RWPE2 (cell line): ENCODE results near the gene BABAM2.

Experiments used
- ATAC-seq: fragments of 200-7000 bp; cut with Tn5 transposase; 3 replicates; pipeline ENCODE4 v1.9.1; 2021; ENCODE audit warnings: low read depth
- DNase-seq: peaks from one replicate; pipeline ENCODE4 v3.0.0-alpha.2; 2020; ENCODE audit warnings: low spot score
- H3K27ac ChIP-seq: fragments of 450-650 bp; 2 replicates; pipeline ENCODE4 v1.5.1; 2017; ENCODE audit warnings: mild to moderate bottlenecking; ENCODE audit not compliant: poor library complexity, severe bottlenecking
- H3K27me3 ChIP-seq: fragments of 250-450 bp; sonication (Bioruptor Pico); 2 replicates; pipeline ENCODE4 v1.5.1; 2021; ENCODE audit warnings: mild to moderate bottlenecking, moderate library complexity; ENCODE audit not compliant: insufficient read depth, poor library complexity, severe bottlenecking
- H3K36me3 ChIP-seq: fragments of 250-450 bp; sonication (Bioruptor Pico); 2 replicates; pipeline ENCODE4 v1.5.1; 2020; ENCODE audit warnings: low read depth, mild to moderate bottlenecking, moderate library complexity
- H3K4me1 ChIP-seq: fragments of 250-450 bp; sonication (Bioruptor Pico); 2 replicates; pipeline ENCODE4 v1.5.1; 2021; ENCODE audit warnings: mild to moderate bottlenecking, moderate library complexity; ENCODE audit not compliant: insufficient read depth, poor library complexity, severe bottlenecking
- H3K4me3 ChIP-seq: fragments of 250-450 bp; sonication (Bioruptor Pico); 2 replicates; pipeline ENCODE4 v1.5.1; 2021; ENCODE audit warnings: mild to moderate bottlenecking, moderate library complexity; ENCODE audit not compliant: severe bottlenecking
- H3K9me3 ChIP-seq: fragments of 250-450 bp; sonication (Bioruptor Pico); 2 replicates; pipeline ENCODE4 v1.5.1; 2021; ENCODE audit warnings: mild to moderate bottlenecking, moderate library complexity; ENCODE audit not compliant: severe bottlenecking
- CTCF ChIP-seq: fragments of 450-650 bp; IDR thresholded peaks from one replicate; pipeline ENCODE4 v1.5.1; 2017; ENCODE audit warnings: mild to moderate bottlenecking, moderate library complexity; ENCODE audit not compliant: poor library complexity, severe bottlenecking

The BABAM2 gene

GRCh38 chr2:27991146-27991545, 100.6 kb downstream of the BABAM2 start:
- ATAC-seq (no peak), DNase-seq (no peak)
- H3K27ac ChIP-seq = peak overlapping the region; percentile 94
- no peaks in the 10 kb centered on the region for H3K27me3 ChIP-seq
- H3K36me3 ChIP-seq = no peaks in the 10 kb centered on the region
- H3K9me3 ChIP-seq = no peaks in the 10 kb centered on the region
- no peak overlapping the region for H3K4me3 ChIP-seq
- H3K4me1 ChIP-seq = peaks cover 61% of the 10 kb centered on the region
- TF ChIP-seq CTCF = no peak

- Histone ChIP-seq H3K4me1 (peaks cover 50% of the 10 kb centered on the region), H3K4me3 (no peak overlapping the region), H3K9me3 (no peaks in the 10 kb centered on the region), H3K27me3 (no peaks in the 10 kb centered on the region), H3K36me3 (no peaks in the 10 kb centered on the region), H3K27ac (peak overlapping the region; percentile 94)
- TF ChIP-seq CTCF = no peak
- ATAC-seq (peak; percentile 88), DNase-seq (no peak)
Observed at GRCh38 chr2:27992787-27993401, 102.4 kb downstream of the BABAM2 start.

GRCh38 chr2:27993402-27993787, 102.9 kb downstream of the BABAM2 start:
- Histone ChIP-seq H3K27me3 (no peaks in the 10 kb centered on the region), H3K36me3 (no peaks in the 10 kb centered on the region), H3K27ac (peak overlapping the region; percentile 94), H3K4me1 (peaks cover 45% of the 10 kb centered on the region), H3K4me3 (no peak overlapping the region), H3K9me3 (no peaks in the 10 kb centered on the region)
- no peak for TF ChIP-seq CTCF
- ATAC-seq (peak; percentile 37), DNase-seq (no peak)

GRCh38 chr2:27993950-27994728, 103.6 kb downstream of the BABAM2 start:
- DNase-seq = no peak
- no peaks in the 10 kb centered on the region for H3K36me3 ChIP-seq
- peaks cover 38% of the 10 kb centered on the region for H3K4me1 ChIP-seq
- TF ChIP-seq CTCF = no peak
- no peak for ATAC-seq
- H3K27ac ChIP-seq = peak overlapping the region; percentile 94
- H3K9me3 ChIP-seq = no peaks in the 10 kb centered on the region
- H3K27me3 ChIP-seq = no peaks in the 10 kb centered on the region
- H3K4me3 ChIP-seq = no peak overlapping the region
